ENCODE measurements around the gene MPP2.
"Not testable (repeated sequence)": the region's sequence is repeated elsewhere in the genome, so short reads cannot be mapped to it uniquely, and the experiment has no call there.

- TF ChIP-seq CTCF, POLR2A (IDR thresholded peaks at IDR 0.05): not testable (repeated sequence)
Measured at GRCh38 chr17:43927929-43928328, 20.6 kb upstream of the MPP2 start.
